Adrenal gland (tissue), 5 donors: ENCODE data around the gene HSF4.

Source experiments
- POLR2A ChIP-seq, 2 donors: fragments of 450-650 bp; IDR thresholded peaks; one replicate each; pipeline ENCODE4 v1.6.1; 2017; ENCODE audit warnings: antibody characterized with exemption in 2 of 2, mild to moderate bottlenecking in 2 of 2, moderate library complexity in 1 of 2
- TF ChIP-seq, protein P1 (sequence below), 6 experiments: fragments of 450-650 bp in 4 of 6; fragments of 200-600 bp in 2 of 6; sonication (generic) in 1 of 6; IDR thresholded peaks; 1 replicate in 5 of 6; 2 replicates in 1 of 6; pipeline versions ENCODE4 v1.5.1 to v1.8.0; 2016 to 2021; ENCODE audit warnings: antibody characterized with exemption in 6 of 6, mild to moderate bottlenecking in 2 of 6, moderate library complexity in 1 of 6
- donor health status: DM: no; HTN: no; CAD: no.

DNA sequence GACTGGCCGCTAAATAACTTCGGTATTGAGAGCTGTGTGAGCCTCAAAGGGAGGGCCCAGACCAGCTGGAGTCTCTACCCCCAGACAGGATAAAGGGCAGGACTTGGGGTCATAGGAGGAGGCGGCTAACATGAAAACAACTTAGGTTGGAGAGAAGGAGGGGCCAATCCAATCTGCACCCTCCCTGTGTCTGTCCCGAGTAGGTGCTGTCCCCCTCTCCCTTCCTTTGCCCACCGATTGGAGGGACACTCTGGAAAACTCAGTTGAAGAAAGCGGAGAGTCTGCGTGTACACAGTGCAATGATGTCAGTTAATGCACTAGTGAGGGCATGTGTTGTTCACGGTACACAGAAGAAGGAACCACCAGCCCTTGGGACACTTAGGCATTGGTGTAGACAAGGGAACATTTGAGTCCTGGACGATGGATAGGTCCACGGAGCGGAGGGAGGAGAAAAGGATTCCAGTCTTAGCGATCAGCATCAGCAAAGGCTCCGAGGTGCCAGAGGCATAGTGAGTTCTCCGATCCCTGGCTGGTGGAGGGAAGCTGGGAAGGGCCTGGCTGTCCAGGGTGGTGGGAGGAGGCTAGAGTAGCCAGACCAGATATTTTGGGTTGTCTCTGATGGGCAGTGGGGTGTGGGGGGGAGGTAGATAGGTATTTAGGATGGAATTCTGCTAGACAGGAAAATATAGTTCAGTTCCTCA lies 6.6 kb downstream of the HSF4 start:
- TF ChIP-seq, protein P1, sequence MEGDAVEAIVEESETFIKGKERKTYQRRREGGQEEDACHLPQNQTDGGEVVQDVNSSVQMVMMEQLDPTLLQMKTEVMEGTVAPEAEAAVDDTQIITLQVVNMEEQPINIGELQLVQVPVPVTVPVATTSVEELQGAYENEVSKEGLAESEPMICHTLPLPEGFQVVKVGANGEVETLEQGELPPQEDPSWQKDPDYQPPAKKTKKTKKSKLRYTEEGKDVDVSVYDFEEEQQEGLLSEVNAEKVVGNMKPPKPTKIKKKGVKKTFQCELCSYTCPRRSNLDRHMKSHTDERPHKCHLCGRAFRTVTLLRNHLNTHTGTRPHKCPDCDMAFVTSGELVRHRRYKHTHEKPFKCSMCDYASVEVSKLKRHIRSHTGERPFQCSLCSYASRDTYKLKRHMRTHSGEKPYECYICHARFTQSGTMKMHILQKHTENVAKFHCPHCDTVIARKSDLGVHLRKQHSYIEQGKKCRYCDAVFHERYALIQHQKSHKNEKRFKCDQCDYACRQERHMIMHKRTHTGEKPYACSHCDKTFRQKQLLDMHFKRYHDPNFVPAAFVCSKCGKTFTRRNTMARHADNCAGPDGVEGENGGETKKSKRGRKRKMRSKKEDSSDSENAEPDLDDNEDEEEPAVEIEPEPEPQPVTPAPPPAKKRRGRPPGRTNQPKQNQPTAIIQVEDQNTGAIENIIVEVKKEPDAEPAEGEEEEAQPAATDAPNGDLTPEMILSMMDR (IDR thresholded peaks at IDR 0.05) = no peak
- TF ChIP-seq POLR2A (IDR thresholded peaks at IDR 0.05) = no peak
